ENCODE results near the gene MT4. TPM values are rescaled to one million over a fixed set of nuclear protein-coding genes. Genes with fewer than 3 reads are reported as not detected.

MT4 gene
- not detected for polyA plus RNA-seq (ENCODE audit: insufficient read length)

DNA sequence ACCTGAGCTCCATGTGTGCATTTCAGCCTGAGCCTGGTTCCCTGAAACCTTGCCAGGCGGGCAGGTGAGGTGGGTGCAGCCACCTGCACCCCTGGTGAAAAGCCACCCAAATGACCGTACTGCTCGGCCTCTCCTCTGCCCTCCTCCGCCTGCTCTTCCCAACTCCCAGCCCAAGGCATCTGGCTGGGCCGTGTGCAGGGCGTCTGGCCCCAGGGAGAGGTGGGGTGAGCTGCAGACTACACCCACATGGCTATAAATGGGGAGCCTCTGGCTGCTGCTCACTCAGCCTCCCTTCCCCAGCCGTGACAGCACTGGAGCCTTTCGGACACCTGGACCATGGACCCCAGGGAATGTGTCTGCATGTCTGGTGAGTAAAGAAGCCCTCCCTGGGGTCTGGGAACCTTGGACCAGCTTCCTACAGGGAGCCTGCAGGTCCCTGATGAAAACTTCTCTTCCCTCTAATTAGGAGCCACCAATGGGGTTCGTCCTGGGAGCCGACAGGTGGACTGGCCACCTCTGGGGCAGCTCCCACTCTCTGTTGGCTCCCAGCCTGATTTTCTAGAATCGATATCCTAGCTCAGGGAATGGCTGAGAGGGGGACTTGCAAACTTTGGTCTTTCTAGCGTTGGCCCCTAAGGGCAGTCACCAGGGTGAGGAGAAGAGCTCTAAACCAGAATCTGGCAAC lies at the start of gene MT4:
Gene MT4 (plus strand): TSS at position 281 of the 685 bp plus-strand sequence. CDS start 56 bp downstream, at position 337.
- no peak for DNase-seq (ENCODE audit: low read depth)

DNA sequence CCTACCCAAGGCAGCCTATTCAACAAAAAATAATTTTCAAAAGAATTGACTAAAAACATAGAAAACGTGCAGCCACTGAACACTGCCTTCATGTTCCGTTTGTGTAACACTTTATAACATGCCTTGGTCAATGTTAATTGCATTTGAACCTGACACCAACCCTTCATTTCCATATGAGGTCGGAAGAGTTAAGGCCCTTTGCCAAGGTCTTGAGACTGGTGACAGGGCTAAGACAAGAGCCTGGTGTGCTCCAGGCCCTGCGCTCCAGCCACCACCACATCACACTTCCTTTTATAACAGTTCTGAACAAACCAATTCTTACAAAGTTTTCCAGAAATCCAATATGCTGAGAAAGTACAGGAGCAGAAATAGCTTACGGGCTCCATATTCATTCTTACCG lies 49.2 kb upstream of the MT4 start:
- DNase-seq (ENCODE audit: low read depth) = no peak

DNA sequence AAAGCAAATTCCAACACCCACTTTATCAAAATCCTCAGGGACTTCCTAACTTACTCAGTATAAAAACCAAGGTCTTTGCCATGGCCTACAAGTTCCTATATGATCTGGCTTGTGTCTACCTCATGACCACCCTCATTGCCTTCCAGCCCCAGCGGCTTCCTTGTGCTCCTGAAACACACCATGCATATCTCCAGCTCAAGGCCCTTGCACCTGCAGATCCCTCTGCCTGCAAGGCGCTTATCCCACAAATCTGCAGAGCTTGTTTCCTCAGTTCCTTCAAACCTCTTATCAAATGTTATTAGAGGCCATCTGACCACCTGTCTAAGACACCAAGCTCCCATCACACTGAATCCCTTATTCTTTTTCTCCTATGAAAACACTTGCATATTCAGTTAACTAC lies 47.7 kb upstream of the MT4 start:
- no peak for DNase-seq (ENCODE audit: low read depth)

DNA sequence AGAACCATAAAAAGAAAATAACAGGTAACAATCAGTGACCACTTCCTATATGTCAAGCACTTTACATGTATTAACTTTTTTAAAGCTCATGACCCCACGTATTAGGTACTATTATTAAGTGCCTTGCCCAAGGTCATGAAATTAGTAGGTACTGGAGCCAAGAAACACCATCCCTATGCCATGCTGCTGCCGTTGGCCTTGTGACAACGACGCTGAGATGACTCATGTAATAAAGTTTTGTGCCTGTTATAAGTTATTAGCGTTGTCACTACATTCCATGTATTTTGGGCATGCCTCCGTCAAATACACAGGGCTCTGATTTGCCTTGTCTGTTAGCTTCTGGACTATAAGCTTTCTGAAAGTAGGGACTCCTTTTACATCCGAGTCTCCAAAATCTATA lies 46.4 kb upstream of the MT4 start:
- no peak for DNase-seq (ENCODE audit: low read depth)

DNA sequence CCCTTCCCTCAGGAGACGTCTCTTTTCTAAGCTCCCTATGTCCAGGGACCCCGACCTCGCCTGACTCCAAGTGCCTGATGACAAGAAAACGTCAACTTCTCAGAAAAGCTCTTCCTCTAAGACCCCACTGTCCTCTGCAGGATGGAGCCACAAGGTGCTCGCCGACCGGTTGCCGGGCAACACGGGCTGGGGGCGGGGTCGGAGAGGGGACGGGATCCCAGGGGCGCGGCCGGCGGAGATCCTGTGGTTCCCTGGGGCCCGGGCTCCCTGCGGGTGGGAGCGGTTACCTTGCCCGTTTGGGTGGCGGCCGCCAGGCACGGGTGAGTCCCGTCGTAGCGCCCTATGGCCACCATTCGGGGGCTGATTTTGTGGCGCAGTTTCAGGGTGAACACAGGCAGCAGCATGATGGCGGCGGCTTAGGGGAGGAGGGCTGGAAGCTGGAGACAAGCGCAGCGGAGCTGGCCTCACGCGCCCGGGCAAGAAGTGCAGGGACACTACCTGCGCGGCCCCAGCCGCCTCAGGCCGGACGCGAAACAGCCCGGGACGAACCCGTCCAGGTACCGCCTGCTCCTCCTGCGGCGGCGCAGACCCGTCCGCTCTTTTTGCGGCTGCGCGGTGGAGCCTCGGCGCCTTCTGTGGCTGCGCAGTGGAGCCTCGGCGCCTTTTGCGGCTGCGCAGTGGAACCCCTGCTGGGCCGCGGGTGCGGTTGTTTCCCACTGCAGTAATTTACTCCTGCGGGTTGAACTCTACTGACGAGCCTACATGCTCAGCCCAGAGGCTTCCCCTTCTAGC lies 45.2 kb upstream of the MT4 start, which contains the start of gene BBS2:
Gene BBS2 (minus strand): TSS at position 566 of the 792 bp plus-strand sequence. CDS start 162 bp downstream, at position 404.
- peak; percentile 60 for DNase-seq (ENCODE audit: low read depth)

DNA sequence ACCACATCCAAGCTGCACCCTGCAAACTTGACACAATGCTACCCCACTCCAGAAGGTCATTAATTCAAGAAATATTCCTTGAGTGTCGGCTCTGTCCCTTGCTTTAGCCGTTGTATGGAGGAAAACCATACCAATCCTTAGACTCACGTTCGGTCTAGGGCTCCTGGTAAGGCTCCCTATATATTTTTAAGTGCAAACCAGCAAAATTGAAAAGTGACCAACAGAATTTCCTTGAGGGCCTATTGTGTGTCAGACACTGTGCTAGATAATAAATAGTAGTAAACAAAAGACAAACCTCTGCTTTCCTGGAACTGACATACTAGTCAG lies 44.7 kb upstream of the MT4 start:
- DNase-seq (ENCODE audit: low read depth) = no peak

DNA sequence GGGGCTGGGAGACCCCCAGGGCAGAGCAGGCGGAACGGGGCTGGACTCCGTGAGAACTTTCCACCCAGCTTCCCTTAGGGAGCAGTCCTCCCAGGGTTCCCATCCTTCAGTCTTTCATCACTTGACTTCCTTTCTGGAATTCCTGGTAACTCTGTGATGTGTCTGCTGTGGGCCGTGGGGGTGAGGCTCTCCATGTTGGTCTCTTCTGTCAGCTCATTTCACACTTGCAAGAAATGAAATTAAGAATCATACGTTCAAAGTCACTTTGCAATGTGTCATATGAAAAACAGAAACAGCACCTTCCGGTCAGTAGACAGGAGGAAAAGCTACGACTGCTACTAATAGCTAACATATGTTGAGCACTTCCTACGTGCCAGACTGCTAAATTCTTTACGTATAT lies 39.6 kb upstream of the MT4 start:
- no peak for DNase-seq (ENCODE audit: low read depth)

DNA sequence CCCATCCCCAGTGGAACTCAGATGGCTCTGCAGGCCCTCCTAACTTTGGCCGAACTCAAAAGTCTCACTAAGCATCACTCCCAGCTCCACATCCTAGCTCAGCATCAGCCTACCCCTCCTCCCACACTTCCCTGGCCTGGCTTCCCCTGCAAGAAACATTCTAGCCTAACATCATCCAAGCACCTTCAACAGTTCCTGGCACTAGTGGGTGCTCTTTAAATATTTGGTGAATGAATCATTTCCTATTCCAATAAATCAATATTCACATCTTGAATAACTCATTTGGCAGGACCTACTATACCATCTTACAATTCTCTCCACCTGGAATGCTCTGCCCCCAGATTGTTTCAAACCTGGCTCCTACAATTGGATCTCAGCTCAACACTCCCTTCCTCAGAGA lies 34.0 kb upstream of the MT4 start:
- DNase-seq (ENCODE audit: low read depth) = no peak

DNA sequence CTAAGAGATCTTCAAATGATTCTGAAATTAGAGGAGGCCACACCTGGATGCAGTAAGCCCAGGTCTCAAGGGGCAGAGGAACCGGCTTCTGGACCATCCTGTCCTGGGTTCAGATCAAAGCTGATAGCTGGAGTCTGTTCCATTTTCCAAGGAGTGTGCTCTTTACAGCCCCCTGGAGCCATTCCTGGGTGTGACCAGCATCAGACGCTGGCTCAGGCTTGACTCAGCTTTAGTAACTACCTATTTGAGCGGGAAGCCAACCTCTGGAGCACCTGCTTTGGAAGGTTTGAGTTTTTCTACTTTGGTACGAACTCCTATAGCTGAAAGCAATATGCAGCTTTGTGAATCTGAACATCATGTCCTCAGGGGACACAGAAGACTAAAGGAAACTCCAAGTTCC lies 32.2 kb upstream of the MT4 start:
- DNase-seq (ENCODE audit: low read depth) = no peak

DNA sequence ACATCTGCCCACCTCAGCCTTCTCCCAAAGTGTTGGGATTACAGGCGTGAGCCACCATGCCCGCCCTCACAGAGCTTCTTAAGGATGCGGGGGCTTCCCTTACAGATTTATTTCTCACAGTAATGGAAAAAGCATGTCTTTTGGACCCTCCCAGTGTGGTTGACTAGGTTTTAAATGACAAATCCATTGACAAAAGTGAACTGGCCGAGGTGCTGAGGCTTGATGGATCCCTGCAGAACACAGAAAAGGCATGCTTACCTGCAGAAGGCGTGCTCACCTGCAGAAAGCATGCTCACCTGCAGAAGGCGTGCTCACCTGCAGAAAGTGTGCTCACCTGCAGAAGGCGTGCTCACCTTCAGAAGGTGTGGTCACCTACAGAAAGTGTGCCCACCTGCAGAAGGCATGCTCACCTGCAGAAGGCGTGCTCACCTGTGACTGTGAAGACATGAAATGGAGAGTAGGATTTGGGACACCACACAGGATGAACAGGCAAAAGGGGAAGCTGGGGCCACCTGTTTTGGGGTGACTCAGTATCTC lies 30.0 kb upstream of the MT4 start:
- no peak for DNase-seq (ENCODE audit: low read depth)

DNA sequence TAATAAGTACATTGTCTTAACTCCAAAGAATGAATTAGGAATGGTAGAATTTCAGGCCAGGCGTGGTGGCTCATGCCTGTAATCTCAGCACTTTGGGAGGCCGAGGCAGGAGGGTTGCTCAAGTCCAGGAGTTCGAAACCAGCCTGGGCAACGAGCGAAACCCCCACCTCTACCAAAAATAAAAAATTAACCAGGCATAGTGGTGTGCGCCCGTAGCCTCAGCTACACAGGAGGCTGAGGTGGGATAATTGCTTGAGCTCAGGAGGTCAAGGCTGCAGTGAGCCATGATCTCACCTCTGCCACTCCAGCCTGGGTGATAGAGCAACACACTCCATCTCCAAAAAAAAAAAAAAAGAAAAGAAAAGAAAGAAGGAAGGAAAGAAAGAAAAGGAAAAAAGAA lies 26.5 kb upstream of the MT4 start:
- no peak for DNase-seq (ENCODE audit: low read depth)

DNA sequence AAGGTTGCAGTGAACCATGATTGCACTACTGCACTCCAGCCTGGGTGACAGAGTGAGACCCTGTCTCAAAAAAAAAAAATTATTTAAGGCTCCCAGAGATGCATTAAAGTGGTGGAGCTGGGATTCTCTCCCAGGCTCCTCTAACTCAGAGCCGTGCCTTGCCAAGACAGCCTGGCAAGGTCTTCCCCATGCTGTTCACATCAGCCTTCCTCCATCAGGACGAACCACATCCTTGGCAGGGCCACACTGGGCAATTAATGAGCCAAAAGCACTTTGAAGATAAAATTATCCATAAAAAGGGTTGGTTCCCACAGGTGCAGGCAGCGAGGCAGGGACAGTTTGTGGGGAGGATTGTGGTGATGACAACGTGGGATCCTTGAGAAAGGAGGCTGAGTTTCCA lies 25.2 kb upstream of the MT4 start:
- no peak for DNase-seq (ENCODE audit: low read depth)

DNA sequence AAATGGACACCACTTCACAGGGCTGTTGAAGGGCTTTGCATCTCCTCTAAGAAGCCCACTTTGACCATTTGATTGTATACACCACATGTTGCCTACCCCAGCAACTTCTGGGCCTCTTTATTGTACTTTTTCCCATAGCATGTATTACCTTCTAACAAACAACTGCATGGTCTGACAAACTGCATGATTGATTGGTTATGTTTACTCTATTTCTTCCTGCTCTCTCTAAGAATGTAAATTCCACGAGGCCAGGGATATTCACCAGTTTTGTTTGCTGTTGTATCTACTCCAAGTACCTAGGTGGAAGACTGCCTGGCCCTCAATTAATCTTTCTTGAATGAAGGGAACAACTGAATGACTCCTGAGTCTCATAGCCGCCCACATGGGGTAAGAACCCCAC lies 22.8 kb upstream of the MT4 start:
- DNase-seq (ENCODE audit: low read depth) = no peak

DNA sequence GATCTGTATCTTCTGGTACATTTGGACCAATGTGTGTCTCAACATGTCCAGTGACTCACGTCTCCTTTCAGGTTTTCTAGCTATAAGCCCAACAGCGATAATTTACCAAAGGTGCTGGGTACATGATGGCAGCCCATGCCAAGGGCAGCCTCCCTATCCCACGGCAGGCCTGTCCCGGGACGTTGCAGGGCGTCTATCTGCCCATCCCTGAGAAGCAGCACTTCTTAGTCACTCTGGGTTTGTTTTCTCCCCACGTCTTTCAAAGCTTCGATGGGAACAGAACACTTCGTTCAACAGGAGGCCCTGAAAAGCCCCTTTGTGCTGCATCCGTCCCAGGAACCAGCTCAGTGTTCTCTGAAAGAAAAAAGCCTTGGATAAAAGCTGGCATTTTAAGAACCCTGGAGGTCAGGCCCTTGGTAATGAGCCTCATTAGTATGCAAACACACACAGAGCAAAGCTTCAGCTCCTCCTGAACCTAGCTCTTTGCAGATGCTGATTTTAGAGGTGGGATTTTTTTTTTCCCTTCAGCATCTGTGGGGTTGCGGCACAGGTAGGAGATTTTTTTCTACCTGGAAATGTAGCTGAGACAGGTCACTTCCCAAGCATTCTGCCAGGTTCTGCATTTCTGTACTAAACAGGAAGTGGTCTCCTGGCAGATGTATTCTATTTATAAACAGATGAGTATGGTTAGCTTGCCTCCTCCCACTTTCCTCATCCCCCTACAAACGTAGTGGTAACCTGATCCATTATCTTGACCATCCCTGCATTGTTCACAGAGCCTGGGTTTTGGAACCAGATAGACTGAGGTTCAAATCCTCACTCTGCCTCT lies 17.5 kb upstream of the MT4 start:
- no peak for DNase-seq (ENCODE audit: low read depth)

DNA sequence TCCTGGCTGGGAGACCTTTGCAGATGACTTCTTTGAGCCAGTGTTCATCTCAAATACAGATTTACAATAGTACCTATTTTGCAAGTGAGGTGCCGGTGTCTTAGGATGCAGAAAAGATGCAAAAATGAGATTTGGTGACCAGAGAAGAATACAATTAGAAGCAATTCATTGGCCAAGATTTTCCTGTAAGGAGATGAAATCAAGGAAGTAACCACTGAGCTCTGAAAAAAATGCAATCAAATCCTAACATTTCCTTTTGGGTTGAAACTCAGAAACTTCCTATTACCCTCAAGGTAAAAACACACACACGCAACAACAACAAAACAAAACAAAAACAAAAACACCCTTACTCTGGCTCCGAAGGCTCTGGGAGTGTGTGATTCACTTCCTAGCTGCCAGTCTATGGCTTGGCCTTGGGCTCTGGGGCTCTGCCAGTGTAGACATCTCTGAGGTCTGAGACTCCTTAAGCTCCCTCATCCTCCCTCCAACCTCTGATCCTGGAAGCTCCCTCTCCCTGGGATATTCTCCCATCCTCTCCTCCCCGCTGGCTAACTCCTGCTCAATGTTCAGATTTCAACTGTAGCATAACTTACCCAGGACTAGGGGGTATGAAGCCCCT lies 16.8 kb upstream of the MT4 start:
- no peak for DNase-seq (ENCODE audit: low read depth)

DNA sequence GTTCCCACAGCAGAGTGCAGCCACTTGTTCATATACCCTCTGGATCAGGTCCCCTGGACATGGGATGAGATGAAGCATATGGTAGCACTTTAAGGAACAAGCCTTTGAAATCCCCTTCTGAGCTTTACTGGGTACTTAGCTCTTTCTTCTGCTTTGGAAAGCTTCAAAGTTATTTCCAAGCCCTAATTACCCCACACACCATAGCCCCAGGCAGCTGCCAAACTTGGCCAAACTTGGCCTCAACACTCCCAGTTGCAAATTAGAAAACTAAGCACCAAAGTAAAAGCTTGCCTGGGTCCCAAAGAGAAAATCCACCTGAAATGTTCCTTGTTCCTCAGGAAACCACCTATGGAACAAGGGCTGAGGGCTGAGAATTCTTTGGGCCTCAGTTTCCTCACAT lies 15.7 kb upstream of the MT4 start:
- no peak for DNase-seq (ENCODE audit: low read depth)

DNA sequence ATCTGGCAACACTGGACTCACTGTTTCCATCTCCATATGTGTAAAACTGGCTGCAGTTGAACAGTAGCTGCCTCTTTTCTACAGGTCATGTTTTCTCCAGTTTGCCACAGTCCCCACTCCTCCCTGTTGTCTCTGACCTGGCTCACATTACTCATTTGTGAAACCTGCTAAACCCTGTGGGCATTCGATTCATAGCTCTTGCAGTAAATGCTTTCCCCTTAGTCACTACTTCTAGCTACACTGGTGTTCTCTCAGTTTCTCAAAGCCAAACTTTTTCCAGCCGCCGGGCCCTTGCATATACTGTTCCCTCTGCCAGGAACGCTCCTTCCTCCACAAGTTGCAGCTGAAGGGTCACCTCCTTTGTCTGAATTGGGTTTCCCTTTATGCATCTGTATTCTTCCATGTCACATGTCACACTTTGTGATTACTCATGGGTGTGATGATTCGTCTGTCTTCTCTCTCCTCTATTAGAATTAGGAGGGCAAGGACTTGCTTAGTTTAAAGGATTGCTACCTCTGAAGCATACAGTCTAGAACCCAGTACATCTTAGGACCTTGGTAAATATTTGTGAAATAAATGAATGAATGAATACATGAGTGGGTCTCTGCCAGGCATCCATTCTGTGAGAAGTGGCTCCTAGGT lies 15.0 kb upstream of the MT4 start:
- no peak for DNase-seq (ENCODE audit: low read depth)

DNA sequence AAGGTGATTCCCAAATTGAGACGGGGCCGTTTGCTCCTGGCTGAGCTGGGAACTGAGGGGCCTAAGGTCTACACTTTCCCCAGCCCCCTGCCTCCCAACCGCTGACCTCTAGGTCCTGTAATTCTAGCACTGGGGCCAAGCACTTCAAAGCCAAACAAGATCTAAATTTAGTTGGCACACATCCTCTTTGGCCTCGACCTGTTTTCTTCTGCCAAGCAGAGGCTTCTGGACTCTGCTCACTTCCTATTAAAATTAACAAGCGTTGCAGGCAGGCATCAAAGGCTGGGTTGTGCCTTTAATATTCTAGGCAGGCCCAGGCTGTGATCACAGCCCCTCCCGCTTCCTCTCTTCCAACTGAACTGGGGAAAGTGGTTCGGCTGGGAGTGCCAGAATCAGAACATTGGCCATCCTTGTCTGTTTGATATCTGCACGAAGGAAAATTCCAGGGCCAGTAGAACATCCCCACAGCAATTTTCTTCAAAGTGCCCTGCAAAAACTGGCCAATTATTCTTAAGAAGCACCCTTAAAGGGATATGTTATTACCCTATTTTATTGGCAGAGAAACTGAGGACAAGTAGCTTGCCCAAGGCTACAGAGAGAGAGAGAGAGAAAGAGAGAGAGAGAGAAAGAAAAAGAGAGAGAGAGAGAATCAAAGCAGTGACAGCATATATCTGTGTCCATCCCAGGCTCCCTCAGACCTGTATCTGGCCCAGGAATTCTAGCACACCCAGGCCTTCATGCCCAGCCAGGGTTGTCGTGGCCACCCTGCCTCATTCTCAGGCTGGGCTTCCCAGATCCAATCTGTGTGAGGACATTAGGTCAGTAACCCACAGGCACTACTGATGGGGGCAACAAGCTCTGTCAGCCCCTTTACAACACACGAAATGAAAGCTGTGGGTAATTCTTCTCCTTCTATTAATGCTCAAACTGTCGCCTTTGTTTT lies 12.8 kb upstream of the MT4 start:
- no peak for DNase-seq (ENCODE audit: low read depth)

DNA sequence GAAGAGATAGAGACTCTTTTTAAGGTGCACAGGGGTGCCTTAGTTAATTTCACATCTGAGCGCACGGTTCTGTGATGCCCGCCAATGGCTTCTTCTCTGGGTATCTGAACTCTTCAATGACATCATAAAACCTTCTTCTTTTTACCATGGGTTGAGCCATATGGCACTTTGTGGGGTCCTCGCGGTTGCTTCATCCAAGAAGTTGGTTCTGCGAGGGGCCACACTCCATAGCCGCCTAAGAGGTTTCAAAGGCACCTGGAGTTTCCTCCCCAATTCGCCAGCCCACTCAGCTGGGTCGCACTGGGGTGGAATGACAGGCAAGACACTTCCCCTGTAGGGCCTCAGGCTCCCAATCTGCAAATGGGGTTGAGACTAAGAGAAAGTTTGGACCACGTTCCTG lies 10.4 kb upstream of the MT4 start:
- DNase-seq (ENCODE audit: low read depth) = no peak

All from forelimb muscle (tissue), 1 donor.